ENCODE data around the gene FHIT. TPM values are rescaled to one million over a fixed set of nuclear protein-coding genes. Genes with fewer than 3 reads are reported as not detected.

FHIT gene
- total RNA-seq, 2 experiments from 2014 or later, result 86.0 to 90.6 TPM

DNA sequence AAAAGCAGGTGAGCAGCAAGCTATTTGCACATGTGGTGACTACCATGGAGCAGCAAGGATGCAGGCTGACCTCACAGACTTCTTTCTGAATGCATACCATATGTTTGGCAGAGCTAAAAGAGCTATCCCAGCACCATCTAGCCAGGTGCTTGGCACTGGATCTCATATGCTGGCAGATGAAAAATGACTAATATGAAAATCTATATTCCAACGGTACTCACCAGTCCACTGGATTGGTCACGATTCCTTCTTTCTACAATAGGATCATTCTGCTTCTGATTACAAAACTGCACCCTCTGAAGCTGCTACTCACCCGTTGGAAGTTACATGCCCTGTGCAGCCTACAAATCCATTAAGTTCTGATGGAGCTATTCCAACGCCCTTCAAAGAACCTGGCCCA is 1487.1 kb downstream of the FHIT start:
- CTCF ChIA-PET, result no interaction called here
- no peak overlapping the region for H3K27ac Mint-ChIP-seq

DNA sequence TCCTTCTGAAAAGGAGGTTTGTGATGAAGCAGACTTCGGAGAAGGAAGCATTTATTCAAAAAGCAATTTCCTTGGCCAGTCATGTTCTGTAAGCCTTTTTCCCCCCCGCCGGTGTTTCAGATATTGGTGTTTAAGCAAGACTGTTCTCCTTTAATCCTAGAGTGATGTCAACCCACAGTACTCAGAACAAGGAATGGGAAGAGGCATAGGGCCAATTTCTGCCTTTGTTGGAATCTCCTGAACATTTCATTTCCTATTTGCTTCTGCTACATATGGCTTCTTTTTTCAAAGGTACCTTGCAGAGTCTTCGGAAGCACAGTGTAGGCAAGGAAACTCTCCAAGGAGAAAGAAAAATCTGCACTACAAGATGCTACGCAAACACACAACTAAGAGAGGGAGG is 1488.3 kb downstream of the FHIT start:
- Histone ChIP-seq H3K4me3 (ENCODE audit: low read length) (no peak overlapping the region), H3K36me3 (ENCODE audit: insufficient read depth, low read length) (no peaks in the 10 kb centered on the region), H3K9me3 (ENCODE audit: control insufficient read depth in 1 of 2, insufficient read depth in 1 of 2, low read length in 2 of 2) (no peaks in the 10 kb centered on the region), H3K27ac (ENCODE audit: low read depth in 1 of 2, low read length in 2 of 2) (no peak overlapping the region), H3K4me1 (ENCODE audit: insufficient read depth, low read length) (peaks cover 2% of the 10 kb centered on the region), H3K27me3 (ENCODE audit: control insufficient read depth in 1 of 2, insufficient read depth in 2 of 2, low read length in 2 of 2) (no peaks in the 10 kb centered on the region)
- ATAC-seq (ENCODE audit: poor library complexity), result no peak
- Mint-ChIP-seq H3K27me3 (no peaks in the 10 kb centered on the region), H3K4me3 (no peak overlapping the region), H3K27ac (no peak overlapping the region), H3K9me3 (no peaks in the 10 kb centered on the region), H3K4me1 (ENCODE audit: low read depth) (peaks cover 85% of the 10 kb centered on the region), H3K36me3 (ENCODE audit: low read depth) (peaks cover 5% of the 10 kb centered on the region)
- intact Hi-C loops (cut with DNase I, micrococcal nuclease), result no loop called here
- POLR2A ChIA-PET, result interaction anchor here (0.8 kb wide), 1 partner anchor 254 kb away, joined by 5 read pairs; no protein-coding TSS in a partner anchor
- CTCF ChIA-PET, result no interaction called here
- no peak for DNase-seq
- TF ChIP-seq CTCF (IDR thresholded peaks at IDR 0.05), result no peak

More for the DNA sequence above, 1487.1 kb downstream of the FHIT start:
- Histone ChIP-seq H3K9me3 (ENCODE audit: control insufficient read depth in 1 of 2, insufficient read depth in 1 of 2, low read length in 2 of 2) (no peaks in the 10 kb centered on the region), H3K27me3 (ENCODE audit: control insufficient read depth in 1 of 2, insufficient read depth in 2 of 2, low read length in 2 of 2) (no peaks in the 10 kb centered on the region), H3K27ac (ENCODE audit: low read depth in 1 of 2, low read length in 2 of 2) (no peak overlapping the region), H3K4me1 (ENCODE audit: insufficient read depth, low read length) (peaks cover 2% of the 10 kb centered on the region), H3K4me3 (ENCODE audit: low read length) (no peak overlapping the region), H3K36me3 (ENCODE audit: insufficient read depth, low read length) (no peaks in the 10 kb centered on the region)
- no peaks in the 10 kb centered on the region for H3K9me3 Mint-ChIP-seq
- no peak for ATAC-seq (ENCODE audit: poor library complexity)
- no peaks in the 10 kb centered on the region for H3K27me3 Mint-ChIP-seq
- no peak for TF ChIP-seq CTCF (IDR thresholded peaks at IDR 0.05)
- intact Hi-C loops (cut with DNase I, micrococcal nuclease), result no loop called here
- no peak for DNase-seq
- POLR2A ChIA-PET, result no interaction called here
- peaks cover 5% of the 10 kb centered on the region for H3K36me3 Mint-ChIP-seq (ENCODE audit: low read depth)
- peaks cover 74% of the 10 kb centered on the region for H3K4me1 Mint-ChIP-seq (ENCODE audit: low read depth)
- no peak overlapping the region for H3K4me3 Mint-ChIP-seq

DNA sequence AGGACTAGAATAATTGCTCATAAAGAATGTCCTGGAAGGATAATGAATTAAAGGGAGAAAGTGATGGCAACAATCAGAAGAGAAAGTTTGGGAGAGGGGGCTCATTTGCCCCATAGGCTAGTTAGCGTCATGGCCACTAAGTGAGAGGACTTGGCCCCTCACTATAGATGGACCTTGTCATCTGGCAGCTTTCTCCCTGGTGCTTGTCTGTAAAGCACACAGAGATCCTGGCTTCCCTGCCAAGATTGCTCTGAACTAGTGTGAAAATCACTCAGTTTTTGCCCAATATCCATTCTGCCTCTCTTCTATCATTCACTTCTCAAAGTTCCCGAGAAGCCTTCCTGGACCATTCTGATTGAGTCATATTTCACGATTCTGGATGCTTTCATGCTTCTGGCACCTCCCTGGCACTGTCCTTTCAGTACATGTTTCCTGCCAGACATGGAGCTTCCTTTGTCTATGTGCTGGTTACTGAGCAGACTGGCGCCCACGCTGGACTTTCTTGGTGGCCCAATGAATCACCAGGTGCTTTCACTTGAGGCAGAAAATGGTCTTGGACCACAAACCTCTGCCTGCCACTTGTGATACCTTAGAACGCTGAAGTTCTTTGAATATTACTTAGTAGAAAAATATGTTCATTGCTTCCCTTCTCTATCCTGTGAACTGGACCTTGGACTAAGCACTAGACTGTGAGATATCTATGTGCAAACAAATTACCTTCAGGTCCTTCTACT is 1491.8 kb downstream of the FHIT start:
- H3K27me3 ChIP-seq (ENCODE audit: control insufficient read depth in 1 of 2, insufficient read depth in 2 of 2, low read length in 2 of 2), result no peaks in the 10 kb centered on the region
- intact Hi-C loops (cut with DNase I, micrococcal nuclease), result no loop called here
- H3K36me3 ChIP-seq (ENCODE audit: insufficient read depth, low read length), result no peaks in the 10 kb centered on the region
- CTCF ChIA-PET, result no interaction called here
- DNase-seq, result peak in 1 of 14 experiments; percentile 15
- H3K9me3 ChIP-seq (ENCODE audit: control insufficient read depth in 1 of 2, insufficient read depth in 1 of 2, low read length in 2 of 2), result no peaks in the 10 kb centered on the region
- no peak overlapping the region for H3K4me3 ChIP-seq (ENCODE audit: low read length)
- Mint-ChIP-seq H3K36me3 (ENCODE audit: low read depth) (no peaks in the 10 kb centered on the region), H3K9me3 (no peaks in the 10 kb centered on the region), H3K4me1 (ENCODE audit: low read depth) (peaks cover 96% of the 10 kb centered on the region), H3K4me3 (no peak overlapping the region), H3K27me3 (no peaks in the 10 kb centered on the region), H3K27ac (peak overlapping the region; percentile 26)
- POLR2A ChIA-PET, result interaction anchor here (1.9 kb wide), 1 partner anchor 13 kb away, joined by 8 read pairs; no protein-coding TSS in a partner anchor
- H3K27ac ChIP-seq (ENCODE audit: low read depth in 1 of 2, low read length in 2 of 2), result no peak overlapping the region
- TF ChIP-seq CTCF (IDR thresholded peaks at IDR 0.05), result no peak
- ATAC-seq (ENCODE audit: poor library complexity), result peak; percentile 37
- H3K4me1 ChIP-seq (ENCODE audit: insufficient read depth, low read length), result peaks cover 8% of the 10 kb centered on the region

Measured in CD4-positive, alpha-beta T cell (primary cell).